HG03175 (cell line): ENCODE results near the gene FAR1.

Source experiments
- ATAC-seq: cut with Tn5 transposase; IDR thresholded peaks from one replicate; pipeline ENCODE4 v1.9.1; 2021; ENCODE audit warnings: mild to moderate bottlenecking, moderate library complexity; ENCODE audit not compliant: unreplicated experiment

Gene FAR1

DNA sequence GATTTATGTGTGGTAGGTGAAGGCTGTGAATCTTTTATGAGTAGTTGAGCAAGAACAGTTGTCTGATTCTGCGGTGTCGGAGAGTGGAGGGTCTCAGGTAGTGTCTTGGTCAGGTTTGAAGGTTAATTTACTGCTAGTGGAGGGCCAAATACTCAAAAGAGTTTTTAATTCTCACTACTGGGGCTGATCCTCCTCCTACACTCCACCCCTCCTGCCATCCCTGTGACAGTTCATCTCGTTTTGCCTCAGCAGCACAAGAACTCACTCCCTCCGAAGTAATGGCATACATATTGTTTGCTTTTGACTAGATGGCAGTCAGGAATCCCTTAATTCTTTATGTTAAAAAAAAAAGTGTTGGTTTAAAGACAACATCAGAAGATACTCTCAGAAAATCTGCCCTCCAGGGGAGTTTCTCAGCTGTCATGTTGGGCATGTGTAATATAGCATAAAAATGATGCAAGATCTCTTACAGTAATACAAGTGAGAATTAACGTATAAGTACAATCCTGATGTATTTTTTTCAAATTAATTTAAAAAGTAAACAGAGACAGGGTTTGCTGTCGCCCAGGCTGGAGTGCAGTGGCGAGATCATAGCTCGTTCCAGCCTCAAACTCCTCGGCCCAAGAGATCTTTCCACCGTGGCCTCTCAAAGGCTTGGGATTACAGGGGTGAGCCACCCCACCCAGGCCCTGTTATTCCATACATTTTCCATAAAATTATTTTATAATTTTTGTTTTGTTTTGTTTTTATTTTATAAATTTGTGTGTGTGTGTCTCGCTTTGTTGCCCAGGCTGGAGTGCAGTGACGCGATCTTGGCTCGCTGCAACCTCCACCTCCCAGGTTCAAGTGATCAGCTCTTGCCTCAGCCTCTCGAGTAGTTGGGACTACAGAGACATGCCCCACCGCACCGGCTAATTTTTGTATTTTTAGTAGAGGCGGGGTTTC lies 1.3 kb downstream of the FAR1 start:
- ATAC-seq, result no peak

DNA sequence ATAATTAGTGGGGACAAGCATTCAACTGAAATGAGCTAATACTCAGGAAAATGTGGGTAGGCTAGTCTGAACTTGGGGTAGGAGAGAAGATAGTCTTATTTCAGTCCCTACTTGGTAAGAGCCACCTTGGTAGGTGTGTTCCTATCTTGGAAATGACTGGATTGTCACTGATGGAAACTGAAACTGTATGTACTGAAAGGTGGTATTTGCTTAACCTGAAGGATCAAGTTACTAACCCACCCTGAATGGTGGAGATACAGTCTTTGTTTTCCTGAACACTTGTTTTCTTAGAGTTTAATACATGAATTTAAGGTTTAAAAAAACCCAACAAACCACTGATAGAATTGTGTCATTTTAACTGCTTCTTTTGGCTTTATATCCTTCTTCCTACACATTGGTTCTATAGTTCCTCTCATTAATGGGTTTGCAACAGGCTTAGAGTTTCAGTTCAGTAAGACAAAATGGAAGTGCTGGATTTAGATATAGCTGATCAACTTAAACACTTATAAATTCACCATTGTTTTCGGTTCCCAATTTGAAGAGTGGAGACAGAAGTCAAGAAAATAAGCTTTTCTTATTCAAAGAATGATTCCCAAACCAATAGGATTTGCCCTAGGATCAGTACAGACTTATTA lies 4.2 kb downstream of the FAR1 start:
- ATAC-seq, result no peak

GRCh38 chr11:13674799-13675509 lies 6.5 kb downstream of the FAR1 start:
- no peak for ATAC-seq

DNA sequence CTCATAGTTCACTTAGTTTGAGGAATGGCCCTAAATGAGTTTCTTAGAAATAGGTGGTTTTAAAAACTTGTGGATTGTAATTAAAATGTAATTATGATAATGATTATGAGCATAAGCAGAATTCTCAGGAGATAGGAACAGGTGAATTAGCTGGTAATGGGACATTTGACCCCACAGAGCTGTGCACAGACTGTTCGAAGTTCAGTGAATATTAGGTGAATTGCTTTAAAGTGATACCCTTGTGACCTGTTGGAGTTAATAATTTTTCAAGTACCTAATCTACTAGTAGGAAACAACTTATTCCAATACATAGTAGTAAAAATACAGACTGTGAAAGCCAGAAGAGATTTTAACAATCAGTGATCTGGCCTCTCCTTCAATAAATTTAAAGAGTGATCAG lies 8.1 kb downstream of the FAR1 start:
- no peak for ATAC-seq

DNA sequence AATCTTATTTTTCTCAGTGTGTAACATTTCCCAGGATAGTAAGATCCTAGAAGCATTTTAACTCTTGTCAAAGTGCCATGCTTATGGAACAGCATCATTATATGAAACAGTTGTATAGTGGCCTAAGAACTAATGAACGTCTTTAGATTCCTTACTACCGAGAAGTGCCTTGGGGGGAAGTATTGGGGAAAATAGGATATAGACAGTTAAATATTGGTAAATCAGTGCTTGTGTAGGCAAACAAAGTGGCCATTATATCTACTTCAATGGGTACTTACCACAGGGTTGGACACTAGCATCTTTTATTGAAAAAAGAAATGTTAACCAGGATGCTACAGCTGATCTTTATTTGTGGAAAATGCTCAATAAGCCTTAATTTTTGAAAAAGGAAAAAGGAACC lies 11.3 kb downstream of the FAR1 start:
- no peak for ATAC-seq

DNA sequence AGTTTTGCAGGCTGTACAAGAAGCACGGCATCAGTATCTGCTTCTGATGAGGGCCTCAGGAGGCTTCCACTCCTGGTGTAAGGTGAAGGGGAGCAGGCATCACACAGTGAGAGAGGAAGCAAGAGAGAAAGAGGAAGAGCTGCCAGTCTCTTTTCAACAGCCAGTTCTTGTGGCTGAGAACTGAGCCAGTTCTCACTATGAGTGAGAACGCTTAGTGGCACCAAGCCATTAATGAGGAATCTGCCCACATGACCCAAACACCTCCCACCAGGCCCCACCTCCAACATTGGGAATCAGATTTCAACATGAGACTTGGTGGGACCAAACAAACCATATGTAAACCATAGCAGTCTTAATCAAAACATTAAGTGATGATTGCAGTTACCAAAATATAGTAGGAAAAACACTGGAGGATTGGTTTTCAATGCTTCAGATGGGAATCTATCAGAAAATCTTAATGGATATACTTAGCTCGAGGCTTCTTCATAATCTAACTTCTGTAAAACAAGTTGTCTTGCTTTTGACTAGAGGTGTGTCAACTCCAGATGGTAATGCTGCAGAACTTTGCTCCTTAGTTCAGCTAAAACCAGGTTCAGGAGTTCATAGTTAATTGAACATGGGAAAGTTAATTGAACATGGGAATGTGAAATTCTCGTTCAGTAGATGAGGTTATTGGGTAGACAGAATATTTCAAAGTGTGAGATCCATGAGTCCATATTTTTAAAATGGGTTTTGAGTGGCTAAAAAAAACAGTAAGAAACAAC lies 12.2 kb downstream of the FAR1 start:
- ATAC-seq, result peak; percentile 85

DNA sequence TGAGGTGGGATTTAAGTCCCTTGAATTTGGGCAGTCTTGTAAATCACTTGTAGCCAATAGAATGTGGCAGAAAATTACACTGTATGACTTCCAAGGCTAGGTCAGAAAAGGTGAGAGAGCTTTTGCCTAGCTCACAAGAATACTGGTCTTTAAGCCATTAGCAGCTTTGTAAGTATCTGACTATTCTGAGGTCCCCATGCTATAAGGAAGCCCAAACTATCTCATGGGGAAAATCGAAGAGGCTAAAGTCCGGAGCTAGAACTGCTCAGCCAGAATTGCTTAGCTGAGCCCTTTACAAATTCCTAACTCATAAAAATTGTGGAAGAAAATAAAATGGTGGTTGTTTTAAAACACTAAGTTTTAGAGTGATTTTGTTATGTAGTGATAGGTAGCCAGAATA lies 13.0 kb downstream of the FAR1 start:
- no peak for ATAC-seq

GRCh38 chr11:13682212-13682611 lies 13.7 kb downstream of the FAR1 start:
- no peak for ATAC-seq

GRCh38 chr11:13685461-13686108 lies 17.1 kb downstream of the FAR1 start:
- no peak for ATAC-seq

- ATAC-seq, result no peak
Measured at GRCh38 chr11:13686776-13687175, 18.3 kb downstream of the FAR1 start.

DNA sequence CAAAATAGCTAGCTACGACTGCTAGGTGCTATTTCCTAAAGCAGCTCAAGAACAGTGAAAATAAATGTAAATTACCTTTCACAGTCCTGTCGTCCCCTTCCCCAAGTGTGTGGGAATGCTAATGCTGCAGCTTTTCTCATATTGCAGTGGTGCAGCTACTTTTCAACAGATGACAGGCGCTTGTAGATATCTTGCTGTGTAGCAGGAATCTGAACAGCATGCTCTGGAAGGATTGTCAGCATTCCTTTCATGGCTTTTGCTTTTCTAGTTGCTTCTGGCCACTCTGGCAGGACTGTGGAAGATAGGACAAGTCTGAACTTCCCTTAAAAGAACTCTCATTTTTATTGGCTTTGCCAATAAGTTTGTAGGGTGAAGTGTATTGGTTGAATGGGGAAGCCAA lies 18.8 kb downstream of the FAR1 start:
- ATAC-seq, result no peak

GRCh38 chr11:13691286-13691899 lies 22.9 kb downstream of the FAR1 start:
- ATAC-seq, result no peak

DNA sequence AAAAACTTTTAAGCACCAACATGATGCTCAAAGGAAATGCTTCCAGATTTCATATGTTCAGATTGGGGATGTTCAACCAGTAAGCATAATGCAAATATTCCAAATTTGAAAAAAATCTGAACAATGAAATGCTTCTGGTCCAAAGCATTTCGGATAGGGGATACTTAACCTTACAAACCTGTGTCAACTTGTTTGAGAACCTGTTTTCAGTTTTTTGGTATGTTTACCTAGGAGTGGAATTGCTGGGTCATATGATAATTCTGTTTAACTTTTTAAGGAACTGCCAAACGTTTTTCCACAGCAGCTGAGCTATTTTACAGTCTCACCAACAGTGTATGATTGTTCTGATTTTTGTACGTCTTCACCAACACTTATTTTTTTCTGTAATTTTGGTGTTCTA lies 23.7 kb downstream of the FAR1 start:
- no peak for ATAC-seq

DNA sequence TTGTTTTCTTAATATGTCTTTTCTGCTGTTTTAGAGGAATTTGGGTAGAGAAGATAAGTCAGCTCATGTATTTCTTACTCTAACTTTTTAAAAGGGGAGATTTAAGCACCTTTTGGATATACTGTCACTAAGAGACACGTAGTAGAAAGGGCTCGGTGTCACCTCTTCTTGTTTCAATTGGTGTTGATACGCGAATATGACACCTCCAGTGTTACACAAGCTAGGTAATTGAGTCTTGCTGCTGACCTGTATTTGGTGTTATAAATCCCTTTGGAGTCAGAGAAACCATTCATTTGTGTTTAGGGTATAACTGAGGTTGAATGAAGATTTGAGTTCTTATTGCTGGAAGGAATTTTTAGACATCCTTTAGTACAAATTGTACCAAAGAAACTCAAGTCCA lies 25.6 kb downstream of the FAR1 start:
- no peak for ATAC-seq

- no peak for ATAC-seq
Measured at GRCh38 chr11:13695886-13696285, 27.4 kb downstream of the FAR1 start.

- no peak for ATAC-seq
Measured at GRCh38 chr11:13697710-13698109, 29.2 kb downstream of the FAR1 start.

GRCh38 chr11:13698132-13698531 lies 29.7 kb downstream of the FAR1 start:
- ATAC-seq, result no peak

DNA sequence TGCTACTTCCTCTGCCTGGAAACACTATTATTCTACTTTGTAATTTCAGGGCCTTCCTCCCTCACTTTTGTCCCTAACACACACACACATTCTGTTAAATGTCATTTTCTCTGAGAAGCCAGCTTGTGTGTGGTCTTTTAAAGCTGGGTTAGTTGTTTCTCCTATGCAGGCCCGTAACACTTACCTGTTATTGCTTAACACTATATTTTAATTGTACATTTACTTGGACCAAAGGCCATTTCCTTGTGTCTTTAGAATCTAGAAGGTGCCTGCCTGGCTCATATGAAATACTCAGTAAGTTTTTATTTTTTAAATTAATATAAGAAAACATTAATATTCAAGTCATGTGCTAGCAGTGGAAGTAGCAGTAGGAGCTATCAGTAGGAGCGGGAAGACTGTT lies 30.6 kb downstream of the FAR1 start:
- no peak for ATAC-seq

DNA sequence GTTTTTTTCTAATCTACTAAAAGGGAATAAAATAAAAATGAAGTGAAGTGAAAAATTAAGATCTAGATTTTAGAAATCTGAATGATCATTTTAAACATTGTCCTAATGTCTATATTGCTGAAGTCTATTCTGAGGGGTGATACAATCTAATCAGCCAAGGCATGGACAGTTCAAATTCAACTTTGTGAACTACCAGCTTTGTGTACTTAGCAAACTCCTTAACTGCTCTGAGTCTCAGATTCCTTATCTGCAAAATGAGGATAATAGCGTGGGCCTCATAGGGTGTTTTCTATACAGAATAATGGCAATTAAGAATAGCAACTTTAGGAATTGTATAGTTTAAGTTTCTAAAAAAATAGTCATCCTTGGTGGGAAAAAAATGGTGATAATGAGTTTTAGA lies 31.4 kb downstream of the FAR1 start:
- no peak for ATAC-seq

DNA sequence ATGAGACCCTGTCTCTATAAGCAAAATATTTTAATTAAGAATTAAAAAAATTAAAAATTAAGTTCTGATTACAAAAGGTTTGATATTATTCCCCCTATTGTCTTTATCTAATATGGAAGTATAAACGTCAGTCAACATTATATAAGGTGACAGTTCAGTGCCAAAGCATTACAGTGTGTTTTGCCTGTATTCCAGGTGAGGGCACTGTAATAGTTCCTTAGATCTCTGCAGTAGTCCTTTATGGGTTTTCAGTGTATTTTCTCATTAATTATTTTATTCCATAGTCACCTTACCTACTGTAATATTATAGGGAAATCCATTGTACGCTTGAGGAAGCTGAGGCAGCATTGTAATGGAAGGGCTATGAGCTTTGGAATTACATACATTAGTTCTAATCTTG lies 33.0 kb downstream of the FAR1 start:
- no peak for ATAC-seq
